GM11168 (cell line): Measurements from ENCODE around the gene CRTC1.

Source experiments
- in situ Hi-C: fragments of 300-500 bp; cut with MboI; formaldehyde crosslinking; loops from one replicate; pipeline ENCODE4 v1.12.0; 2022; ENCODE audit warnings: low sequenced_read_pairs; ENCODE audit not compliant: unreplicated experiment

CRTC1 gene

DNA sequence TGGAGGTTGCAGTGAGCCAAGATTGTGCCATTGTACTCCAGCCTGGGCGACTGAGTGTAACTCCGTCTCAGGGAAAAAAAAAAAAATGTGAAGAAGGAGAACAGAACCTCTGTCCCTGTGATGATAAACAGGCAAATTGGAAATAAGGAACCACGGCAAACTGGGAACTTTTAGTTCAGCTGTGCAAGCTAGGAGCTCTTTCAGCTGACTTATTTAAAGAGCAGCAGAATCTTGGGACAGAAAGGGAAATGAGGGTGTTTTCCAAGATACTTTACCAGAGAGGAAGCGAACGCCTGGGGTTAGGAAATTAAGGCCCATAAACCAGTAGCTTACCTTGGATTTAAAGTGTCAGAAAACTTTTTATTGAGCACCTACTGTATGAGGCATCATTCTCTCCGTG lies 145.3 kb downstream of the CRTC1 start:
- in situ Hi-C loops = no loop called here

DNA sequence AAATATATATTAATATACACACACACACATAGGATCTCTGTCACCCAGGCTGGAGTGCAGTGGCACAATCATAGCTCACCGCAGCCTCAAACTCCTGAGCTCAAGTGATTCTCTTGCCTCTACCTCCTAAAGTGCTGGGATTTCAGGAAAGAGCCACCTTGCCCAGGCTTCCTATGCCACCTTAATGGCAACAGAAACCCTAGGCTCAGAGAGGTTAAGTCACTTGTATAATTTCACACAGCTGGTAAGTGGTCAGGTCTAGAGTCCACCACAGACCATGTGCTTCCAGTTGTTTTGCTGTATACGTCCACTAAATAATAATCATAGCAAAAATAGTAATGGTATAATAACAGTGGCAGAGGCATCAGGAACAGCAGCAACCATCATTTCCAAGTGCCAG lies 147.0 kb downstream of the CRTC1 start:
- in situ Hi-C loops = no loop called here

DNA sequence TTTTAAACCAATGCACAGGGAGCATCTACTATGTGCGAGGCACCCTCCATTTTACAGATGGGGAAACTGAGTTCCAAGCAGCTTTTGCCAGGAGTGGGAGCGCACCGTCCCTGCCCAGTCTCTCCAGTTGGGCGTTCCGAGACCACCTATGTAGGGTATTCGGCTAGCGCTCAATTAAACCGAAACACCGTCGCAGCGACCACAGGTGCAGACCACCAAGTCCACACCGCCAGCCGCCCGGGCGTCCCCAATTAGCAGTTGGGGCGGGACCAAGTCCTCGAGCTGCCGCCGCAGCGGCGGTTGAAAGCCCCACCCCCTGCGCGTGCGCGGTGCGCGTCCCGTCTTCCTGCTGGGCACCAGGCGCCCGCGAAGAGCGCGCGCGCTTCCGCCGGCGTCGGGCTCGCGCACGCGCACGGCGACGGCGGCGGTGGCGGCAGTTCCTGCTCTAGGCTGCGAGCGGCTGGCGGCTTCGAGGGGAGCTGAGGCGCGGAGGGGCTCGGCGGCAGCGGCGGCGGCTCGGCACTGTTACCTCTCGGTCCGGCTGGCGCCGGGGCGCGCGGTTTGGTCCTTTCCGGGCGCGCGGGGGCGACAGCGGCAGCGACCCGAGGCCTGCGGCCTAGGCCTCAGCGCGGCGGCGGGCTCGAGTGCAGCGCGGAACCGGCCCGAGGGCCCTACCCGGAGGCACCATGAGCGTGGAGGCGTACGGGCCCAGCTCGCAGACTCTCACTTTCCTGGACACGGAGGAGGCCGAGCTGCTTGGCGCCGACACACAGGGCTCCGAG lies 148.2 kb downstream of the CRTC1 start, which contains the start of gene UPF1:
TSS of gene UPF1 (plus strand) at position 436 of the 782 bp plus-strand sequence. CDS start at position 687, 251 bp downstream.
- in situ Hi-C loops = no loop called here
